Right kidney (tissue), 1 donor: ENCODE data around the gene EEF1AKMT3.

Experiments
- DNase-seq: peaks from one replicate; pipeline ENCODE4 v3.0.0-alpha.2; 2016

EEF1AKMT3 gene

GRCh38 chr12:57750561-57751431 is 21.6 kb upstream of the EEF1AKMT3 start:
- DNase-seq: no peak

DNA sequence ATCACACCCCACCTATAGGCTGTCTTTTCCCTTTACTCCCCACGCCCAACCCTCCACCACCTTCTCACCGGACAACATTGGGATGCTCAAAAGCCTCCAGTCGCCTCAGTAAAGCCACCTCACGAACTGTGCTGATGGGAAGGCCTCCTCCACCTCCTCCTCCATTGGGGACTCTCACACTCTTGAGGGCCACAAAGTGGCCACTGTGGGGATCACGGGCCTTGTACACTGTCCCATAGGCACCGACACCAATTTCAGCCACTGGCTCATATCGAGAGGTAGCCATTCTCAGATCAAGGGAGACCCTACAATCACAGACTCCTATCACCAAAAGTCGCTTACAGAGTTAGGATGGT is 21.0 kb upstream of the EEF1AKMT3 start:
- peak; percentile 32 for DNase-seq

DNA sequence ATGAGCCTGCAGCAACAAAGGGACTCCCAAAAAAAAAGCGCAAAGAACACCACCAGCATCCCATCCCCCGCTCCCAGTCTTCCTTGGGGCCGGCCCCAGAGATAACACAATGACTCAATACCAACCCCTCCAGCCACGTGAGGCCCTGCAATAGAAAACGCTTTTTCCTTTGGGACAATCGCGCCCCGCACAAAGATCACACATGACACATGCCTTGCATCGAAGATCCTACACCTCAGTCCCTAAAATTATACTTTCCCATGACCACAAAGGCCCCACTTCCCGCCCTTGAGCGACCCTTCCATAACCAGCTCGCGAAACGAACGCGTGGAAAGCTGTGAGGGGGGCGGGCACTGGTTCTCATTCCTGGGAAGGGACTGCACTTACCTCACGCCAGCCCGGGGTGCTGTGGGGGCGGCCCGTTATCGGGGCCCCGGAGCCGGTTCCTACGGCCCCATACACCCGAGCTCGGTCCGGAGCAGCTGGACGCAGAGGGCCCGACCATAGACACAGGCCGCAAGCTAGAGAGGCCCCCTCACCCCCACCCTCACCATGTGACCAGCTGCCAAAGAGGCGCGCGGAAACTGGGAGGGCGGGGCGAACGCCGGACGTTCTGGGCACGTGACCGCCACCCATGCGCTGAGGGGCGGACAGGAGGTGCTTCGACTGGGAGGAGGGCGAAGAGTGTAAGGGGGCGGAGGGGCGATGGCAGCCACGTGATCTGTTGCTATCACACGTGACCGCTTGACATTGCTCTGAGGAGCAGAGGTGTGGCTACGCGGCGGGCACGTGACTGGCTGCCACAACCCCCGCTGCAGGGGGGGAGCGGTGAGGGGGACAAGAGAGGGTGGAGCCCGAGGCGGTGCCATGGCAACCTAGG is 20.4 kb upstream of the EEF1AKMT3 start, which contains the start of gene CDK4:
Gene CDK4 (minus strand): TSS at position 523 of the 880 bp plus-strand sequence. CDS start 593 bp downstream, outside the sequence.
- DNase-seq: peak; percentile 92

DNA sequence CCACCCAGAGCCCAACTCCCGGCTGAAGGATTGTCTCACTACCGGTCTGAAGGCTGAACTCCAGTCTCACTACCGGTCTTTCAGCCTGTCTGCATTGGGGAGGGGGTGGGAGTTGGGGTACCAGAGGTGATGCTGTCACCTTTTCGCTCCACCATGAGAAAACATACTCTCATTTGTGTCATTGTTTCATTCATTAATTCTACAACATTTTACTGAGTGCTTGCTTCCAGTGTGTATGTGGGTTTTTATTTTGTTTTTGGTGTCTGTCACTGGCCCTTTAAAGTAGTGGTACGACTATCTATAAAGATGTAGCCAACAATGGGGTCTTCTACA is 19.8 kb upstream of the EEF1AKMT3 start:
- no peak for DNase-seq

GRCh38 chr12:57753756-57754337 is 18.6 kb upstream of the EEF1AKMT3 start:
- no peak for DNase-seq

DNA sequence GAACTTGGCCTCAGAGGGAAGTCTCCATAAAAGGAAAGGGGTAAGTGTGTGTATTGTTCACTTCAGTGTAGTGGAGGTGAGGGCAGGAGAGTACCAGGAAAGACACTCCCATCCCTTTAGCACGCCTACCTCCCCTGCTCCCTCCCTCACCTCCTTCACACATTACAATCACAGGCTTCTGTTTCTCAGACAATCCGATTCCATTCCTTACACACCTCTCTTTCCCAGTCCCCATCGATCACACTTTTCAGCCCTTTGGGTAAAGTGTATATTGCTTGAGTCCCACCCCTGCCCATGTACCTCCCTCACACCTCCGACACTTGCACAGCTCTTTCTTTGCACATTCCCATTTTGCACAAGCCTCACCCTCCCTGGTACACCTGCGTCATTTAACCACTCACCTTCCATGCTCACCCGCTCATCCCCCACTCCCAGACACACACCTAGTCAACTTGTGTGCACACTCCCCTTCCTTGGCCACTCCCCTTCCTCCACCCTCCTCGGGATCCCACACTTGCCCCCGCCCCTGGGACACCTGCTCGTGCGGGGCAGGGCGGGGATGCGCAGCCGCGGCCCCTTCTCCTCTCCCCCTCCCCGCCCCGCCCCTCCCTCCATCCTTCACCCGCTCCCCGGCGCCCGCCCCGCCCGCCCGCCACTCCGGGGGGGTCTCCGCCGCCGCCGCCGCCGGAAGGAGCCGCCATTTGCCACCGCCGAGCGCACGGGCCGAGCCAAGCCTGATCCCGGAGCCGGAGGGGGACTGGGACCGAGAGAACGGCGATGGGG is 17.8 kb upstream of the EEF1AKMT3 start, which contains the start of gene MARCHF9:
Gene MARCHF9 (plus strand): TSS at position 693 of the 783 bp plus-strand sequence. CDS start 426 bp downstream, outside the sequence.
- DNase-seq: peak; percentile 65

- no peak for DNase-seq
Measured at GRCh38 chr12:57755194-57755453, 17.3 kb upstream of the EEF1AKMT3 start.

- DNase-seq: peak; percentile 69
Measured at GRCh38 chr12:57755454-57756372, 16.7 kb upstream of the EEF1AKMT3 start.

DNA sequence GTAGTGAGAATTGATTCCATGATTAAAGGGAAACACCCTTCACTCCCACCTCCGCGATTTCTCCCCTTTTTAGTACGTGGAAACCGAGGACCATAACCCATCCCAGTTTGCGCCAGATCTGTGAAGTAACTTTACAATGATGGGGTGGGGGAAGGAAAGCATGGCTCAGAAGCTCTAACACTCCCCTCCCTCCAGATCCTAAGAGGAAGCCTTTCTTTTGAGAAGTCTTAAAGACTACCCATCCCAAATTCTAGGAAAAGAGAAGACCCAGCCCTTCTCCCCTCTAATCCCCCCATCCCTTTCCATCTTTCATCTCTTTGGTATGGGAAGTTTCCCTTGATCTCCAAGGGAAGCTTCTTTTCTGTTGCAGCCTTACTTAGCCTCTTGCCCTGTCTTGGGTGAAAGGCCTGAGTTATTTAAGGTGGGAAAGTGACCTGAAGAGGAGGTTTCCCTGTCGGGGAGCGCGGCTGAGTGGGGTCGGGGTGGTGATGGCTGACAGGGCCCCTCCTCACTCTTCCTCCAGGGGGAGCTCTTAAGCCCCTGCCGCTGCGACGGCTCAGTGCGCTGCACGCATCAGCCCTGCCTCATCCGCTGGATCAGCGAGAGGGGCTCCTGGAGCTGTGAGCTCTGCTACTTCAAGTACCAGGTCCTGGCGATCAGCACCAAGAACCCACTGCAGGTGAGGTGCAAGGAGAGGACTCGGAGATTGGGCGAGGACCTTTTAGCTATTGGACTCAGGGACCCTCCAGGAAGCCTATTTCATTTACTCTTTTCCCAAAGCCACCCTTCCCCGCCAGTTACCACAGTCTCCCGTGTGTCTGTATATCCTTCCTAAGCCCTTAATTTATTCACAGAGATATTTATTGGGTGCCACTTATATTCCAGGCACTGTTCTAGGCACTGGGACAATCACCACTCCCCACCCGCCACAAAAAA is 15.7 kb upstream of the EEF1AKMT3 start:
- DNase-seq: peak; percentile 35

- DNase-seq: no peak
Measured at GRCh38 chr12:57757771-57758170, 14.6 kb upstream of the EEF1AKMT3 start.

- no peak for DNase-seq
Measured at GRCh38 chr12:57758552-57759359, 13.7 kb upstream of the EEF1AKMT3 start.

DNA sequence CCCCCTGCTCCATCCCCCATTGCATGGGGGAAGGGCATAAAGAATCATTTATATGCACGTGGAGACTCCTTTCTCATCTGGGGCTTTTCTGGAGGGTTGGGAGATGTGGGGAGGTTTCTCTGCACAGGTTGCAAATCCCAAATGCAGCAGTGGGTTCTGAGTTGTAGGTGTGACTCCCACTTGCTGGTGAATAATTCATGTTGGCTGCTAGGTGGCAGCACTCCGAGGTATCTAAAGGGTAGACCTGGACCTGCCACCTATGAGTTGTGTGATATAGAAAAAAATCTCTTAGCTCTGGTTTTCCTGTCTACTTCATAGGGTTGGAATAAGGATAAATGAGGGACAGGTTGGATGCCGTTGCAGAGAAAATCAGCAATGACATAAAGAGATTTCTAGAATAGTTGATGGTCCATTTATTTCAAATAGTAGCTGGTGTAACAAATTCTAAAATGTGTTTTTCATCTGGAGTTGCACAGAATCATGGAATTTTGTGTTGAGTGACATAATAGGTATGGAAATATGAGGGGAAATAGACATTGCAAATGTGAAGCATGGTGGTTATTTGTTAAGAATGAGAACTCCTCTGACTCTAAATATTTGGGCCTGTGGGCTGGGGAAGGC is 12.9 kb upstream of the EEF1AKMT3 start:
- no peak for DNase-seq

- no peak for DNase-seq
Measured at GRCh38 chr12:57760347-57760982, 11.9 kb upstream of the EEF1AKMT3 start.

DNA sequence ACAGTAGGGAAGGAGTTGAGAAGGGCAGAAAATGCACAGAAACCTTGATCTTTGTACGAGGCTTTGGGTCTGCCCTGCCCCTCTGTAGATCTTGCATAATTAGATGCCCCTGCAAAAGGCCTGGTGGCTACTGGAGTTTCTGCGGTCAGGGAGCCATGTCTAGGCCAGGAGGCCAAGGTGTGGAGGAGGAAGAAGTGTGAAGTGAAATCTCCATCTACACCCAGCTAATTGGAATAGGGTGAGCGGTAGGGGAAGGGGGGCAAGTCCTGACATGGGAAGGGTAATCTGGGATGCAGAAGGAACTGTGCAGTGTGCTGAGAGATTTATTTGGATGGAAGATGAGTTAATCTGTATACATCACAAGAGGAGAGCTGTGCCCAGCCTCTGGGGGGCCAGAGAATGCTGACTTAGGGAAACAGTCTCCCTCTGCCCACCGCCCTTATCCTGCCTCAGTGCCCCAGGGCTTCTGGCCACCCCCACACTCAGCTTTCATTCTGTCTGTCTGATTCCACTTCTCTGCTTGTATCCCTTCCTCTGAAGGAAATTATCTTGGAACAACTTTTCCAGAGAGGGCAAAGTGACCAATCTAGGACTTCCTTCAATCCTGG is 10.9 kb upstream of the EEF1AKMT3 start:
- DNase-seq: no peak

- DNase-seq: no peak
Measured at GRCh38 chr12:57762463-57762862, 10.0 kb upstream of the EEF1AKMT3 start.

DNA sequence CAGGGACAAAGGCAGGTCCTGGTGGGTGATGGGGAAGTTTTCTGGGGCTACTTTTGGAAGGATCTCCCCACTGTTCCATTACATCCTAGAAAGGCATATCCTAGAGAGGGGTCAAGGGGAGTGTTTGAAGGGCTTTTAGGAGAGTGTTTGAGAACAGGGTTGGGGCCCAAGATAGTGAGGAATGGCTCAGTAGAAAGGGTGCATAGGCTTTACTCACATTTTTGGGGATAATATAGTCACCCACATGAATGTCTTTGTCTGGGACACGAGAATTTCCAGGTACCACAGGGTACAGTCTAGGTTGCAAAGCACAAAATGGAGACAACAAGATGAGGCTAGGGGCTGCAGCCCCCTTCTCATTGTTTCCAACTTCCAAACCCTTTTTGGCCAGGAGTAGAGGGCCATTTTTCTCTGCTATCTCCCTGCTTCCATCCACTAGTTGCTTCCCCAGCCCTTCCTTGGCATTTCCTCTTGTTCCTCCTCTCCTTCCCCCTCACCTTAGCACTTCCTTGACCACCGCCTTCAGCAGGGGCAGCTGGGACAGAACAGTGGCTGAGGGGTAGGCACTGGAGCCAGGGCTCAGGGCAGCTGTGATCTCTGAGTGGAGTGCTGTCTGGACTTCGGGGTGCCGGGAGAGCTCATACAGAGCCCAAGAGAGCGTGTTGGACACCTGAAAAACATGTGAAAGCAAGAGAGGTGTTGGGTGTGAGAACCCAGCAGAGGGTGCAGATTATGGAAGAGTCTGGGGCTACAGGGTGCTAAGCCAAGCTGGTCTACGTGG is 8.3 kb upstream of the EEF1AKMT3 start:
- no peak for DNase-seq

DNA sequence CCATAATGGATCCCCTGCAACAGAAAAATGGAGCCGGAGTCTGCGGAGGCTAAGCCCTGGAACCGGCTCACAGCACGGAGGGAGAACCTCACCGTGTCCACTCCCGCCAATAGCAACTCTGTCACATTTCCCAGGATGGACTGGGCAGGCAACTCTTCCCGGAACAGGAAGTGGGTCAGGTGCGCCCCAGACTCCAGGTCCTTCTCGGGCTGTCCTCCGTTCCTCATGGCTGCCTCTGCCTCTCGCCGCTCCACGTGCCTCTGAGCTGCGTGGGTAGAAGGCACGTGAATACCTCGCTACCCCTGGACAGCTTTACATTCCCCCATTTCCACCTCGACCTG is 7.8 kb upstream of the EEF1AKMT3 start:
- no peak for DNase-seq
